K562 (cell line): ENCODE results near the gene CELSR1. TPM values are rescaled to one million over a fixed set of nuclear protein-coding genes. Genes with fewer than 3 reads are reported as not detected.

Source experiments
- ATAC-seq: fragments of 200-7000 bp; cut with Tn5 transposase; 3 replicates; pipeline ENCODE4 v1.9.1; 2020; ENCODE audit warnings: moderate library complexity
- BruUV-seq: library from RNA; stranded (reverse); fragments of 400-500 nt; replicated peaks from 2 replicates; lab custom pipeline; 2021; lab: Mats Ljungman, UMichigan
- CTCF ChIA-PET: fragments of 300-600 bp; formaldehyde crosslinking; extraction: SDS; loops from one replicate; lab custom pipeline; 2021; ENCODE audit warnings: low intra/inter-chr PET ratio; lab: Yijun Ruan, JAX
- POLR2A ChIA-PET: fragments of 300-600, 350-650 bp; sonication (Branson Sonifier 250); formaldehyde crosslinking; extraction: SDS; loops from one replicate; lab custom pipeline; 2021; ENCODE audit warnings: antibody characterized with exemption, inconsistent platforms; lab: Yijun Ruan, JAX
- DNase-seq, 4 experiments: peaks; one replicate each; pipeline versions ENCODE4 v3.0.0 to v3.0.0-alpha.2; 2011 to 2018; ENCODE audit warnings: low spot score in 3 of 4, mixed read lengths in 3 of 4; ENCODE audit errors: extremely low read depth in 1 of 4
- FAIRE-seq: peaks from 2 replicates; lab custom pipeline; 2011; peaks lifted over from hg19 to GRCh38; lab: Jason Lieb, UNC
- H2AFZ ChIP-seq: 2 replicates; pipeline ENCODE4 v1.6.0; 2011; ENCODE audit warnings: low read depth, low read length, control low read depth, inconsistent platforms
- H3K27ac ChIP-seq: fragments of 200-600 bp; 3 replicates; pipeline ENCODE4 v1.8.0; 2011; ENCODE audit warnings: low read depth, mild to moderate bottlenecking, control low read depth, inconsistent platforms, low read length, moderate library complexity, mixed read lengths; ENCODE audit errors: extremely low read depth
- H3K27me3 ChIP-seq, 2 experiments: fragments of 300-600 bp in 1 of 2; 2 replicates in 1 of 2; 3 replicates in 1 of 2; pipeline versions ENCODE4 v1.6.0 to v1.8.0; 2011; ENCODE audit warnings: inconsistent platforms in 2 of 2, low read length in 2 of 2, mild to moderate bottlenecking in 1 of 2, mixed read lengths in 1 of 2, moderate library complexity in 1 of 2; ENCODE audit not compliant: control insufficient read depth in 2 of 2, insufficient read depth in 2 of 2
- H3K36me3 ChIP-seq: fragments of 300-600 bp; 3 replicates; pipeline ENCODE4 v1.8.0; 2011; ENCODE audit warnings: mild to moderate bottlenecking, low read length, inconsistent platforms; ENCODE audit not compliant: control insufficient read depth, insufficient read depth
- H3K4me1 ChIP-seq, 2 experiments: fragments of 200-600 bp in 1 of 2; replicated peaks in 1 of 2; 2 replicates in 1 of 2; 3 replicates in 1 of 2; pipeline versions ENCODE4 v1.5.1 to v1.8.0; 2011; ENCODE audit warnings: inconsistent platforms in 2 of 2, low read length in 2 of 2, mild to moderate bottlenecking in 1 of 2, mixed read lengths in 1 of 2, moderate library complexity in 1 of 2; ENCODE audit not compliant: control insufficient read depth in 2 of 2, insufficient read depth in 2 of 2
- H3K4me2 ChIP-seq: 2 replicates; pipeline ENCODE4 v1.6.1; 2011; ENCODE audit warnings: low read length, control low read depth, inconsistent platforms, mixed read lengths; ENCODE audit not compliant: insufficient read depth
- H3K4me3 ChIP-seq: fragments of 200-600 bp; sonication (generic), shearing (Covaris generic); 2 replicates; pipeline ENCODE4 v1.5.1; 2016; ENCODE audit warnings: control low read depth, inconsistent platforms
- H3K79me2 ChIP-seq: fragments of 200-600 bp; 3 replicates; pipeline ENCODE4 v1.8.0; 2011; ENCODE audit warnings: low read length, inconsistent platforms; ENCODE audit not compliant: control insufficient read depth, insufficient read depth
- H3K9ac ChIP-seq, 2 experiments: 2 replicates each; pipeline versions ENCODE4 v1.6.0 to v1.6.1; 2011; ENCODE audit warnings: low read depth in 2 of 2, low read length in 2 of 2, control low read depth in 1 of 2, inconsistent platforms in 1 of 2, mild to moderate bottlenecking in 1 of 2, mixed read lengths in 1 of 2; ENCODE audit not compliant: insufficient read depth in 1 of 2
- H3K9me1 ChIP-seq: one replicate; pipeline ENCODE4 v1.6.0; 2011; ENCODE audit warnings: inconsistent platforms, mild to moderate bottlenecking, low read length, moderate library complexity; ENCODE audit not compliant: control insufficient read depth, insufficient read depth
- H3K9me3 ChIP-seq: replicated peaks from 2 replicates; pipeline ENCODE4 v1.5.1; 2011; ENCODE audit warnings: low read depth, low read length, inconsistent platforms; ENCODE audit not compliant: control insufficient read depth, insufficient read depth
- H4K20me1 ChIP-seq: replicated peaks from 2 replicates; pipeline ENCODE4 v1.6.1; 2011; ENCODE audit warnings: low read length, inconsistent platforms, mixed read lengths; ENCODE audit not compliant: control insufficient read depth, insufficient read depth
- BRCA1 ChIP-seq, 2 experiments: fragments of 450-650 bp in 1 of 2; sonication (generic) in 1 of 2; formaldehyde crosslinking in 1 of 2; IDR thresholded peaks; 2 replicates each; pipeline versions ENCODE4 v1.5.0 to v1.6.1; 2017 to 2020; ENCODE audit warnings: mild to moderate bottlenecking in 1 of 2, missing genetic modification reagents in 1 of 2
- E2F8 ChIP-seq: fragments of 450-650 bp; IDR thresholded peaks from 2 replicates; pipeline ENCODE4 v1.7.1; 2018; ENCODE audit warnings: mild to moderate bottlenecking, low read depth; ENCODE audit not compliant: partially characterized antibody
- FUS ChIP-seq: fragments of 200-400 bp; formaldehyde crosslinking; optimal IDR thresholded peaks from 2 replicates; pipeline ENCODE3; 2017; ENCODE audit warnings: low read depth, low read length
- HMG20A ChIP-seq: fragments of 450-650 bp; formaldehyde crosslinking; conservative IDR thresholded peaks from 2 replicates; pipeline ENCODE4 v1.4.0; 2020; ENCODE audit warnings: mild to moderate bottlenecking, mixed read lengths
- MEF2D ChIP-seq: conservative IDR thresholded peaks from 2 replicates; pipeline ENCODE4 v1.6.1; 2016; ENCODE audit warnings: low read depth, missing genetic modification characterization, missing compliant biosample characterization
- OTX1 ChIP-seq: fragments of 450-650 bp; formaldehyde crosslinking; IDR thresholded peaks from 2 replicates; pipeline ENCODE4 v1.4.0; 2022; ENCODE audit warnings: mild to moderate bottlenecking
- PRMT5 ChIP-seq: sonication (generic); formaldehyde crosslinking; IDR thresholded peaks from 2 replicates; pipeline ENCODE4 v1.5.0; 2020; ENCODE audit warnings: missing genetic modification reagents
- ZNF318 ChIP-seq, 2 experiments: fragments of 450-650 bp; IDR thresholded peaks; 2 replicates each; pipeline ENCODE4 v1.6.1; 2016; ENCODE audit warnings: mild to moderate bottlenecking in 2 of 2, borderline replicate concordance in 1 of 2, low read depth in 1 of 2, moderate library complexity in 1 of 2
- ZNF444 ChIP-seq: fragments of 250-450 bp; sonication (Bioruptor Pico); IDR thresholded peaks from 2 replicates; pipeline ENCODE4 v1.4.0; 2020; ENCODE audit warnings: mild to moderate bottlenecking, moderate library complexity
- WGBS: fragments of 100-300 bp; shearing (Covaris generic); methylation state at CpG from one replicate; pipeline ENCODE4 v1.1.6; 2016; ENCODE audit warnings: low coverage, mixed read lengths; ENCODE audit not compliant: insufficient coverage; ENCODE audit errors: missing lambda C conversion rate; 5-methylcytosine and 5-hydroxymethylcytosine counted together
- in situ Hi-C: fragments of 300-500 bp; cut with MboI; formaldehyde crosslinking; loops from 4 replicates; pipeline ENCODE4 v1.15.0; 2018; ENCODE audit warnings: inconsistent platforms, mixed read lengths
- intact Hi-C: fragments of 100-400 bp; cut with micrococcal nuclease; formaldehyde crosslinking; loops from 2 replicates; pipeline ENCODE4 v1.14.2; 2022
- polyA plus RNA-seq, 8 experiments: library from polyadenylated mRNA; depleted of rRNA in 4 of 8; stranded (reverse) in 5 of 8; unstranded in 3 of 8; fragments of >200 nt; fragmentation: Nextera tagmentation in 2 of 8; fragmentation: Illumina TruSeq in 1 of 8; extraction: Ambion mirVana in 2 of 8; extraction: Trizol in 1 of 8; gene quantifications; 2 replicates each; pipeline versions ENCODE4 v1.2.1 to v1.2.3, GENCODE V29; 2011 to 2014; ENCODE audit warnings: inconsistent platforms in 1 of 8, missing spikeins in 1 of 8
- total RNA-seq, 7 experiments: library from RNA; depleted of rRNA in 6 of 7; stranded (reverse); fragments of >200 nt in 6 of 7; fragmentation: Illumina TruSeq in 2 of 7; extraction: Trizol in 2 of 7; gene quantifications; 2 replicates each; pipeline versions ENCODE4 v1.2.1 to v1.2.3, GENCODE V29; 2011 to 2021; ENCODE audit warnings: low replicate concordance in 1 of 7

The CELSR1 gene
- total and polyA plus RNA-seq, 9 of the 15 experiments (the other 6 are each of a cell fraction or from before 2014, with no cell fraction given), result under 0.01 to 0.09 TPM; not detected in 7

- DNase-seq (peak in 1 of 4 experiments; percentile 13), FAIRE-seq (no peak), ATAC-seq (no peak)
- Histone ChIP-seq H3K4me1 (peaks cover 0 to 22% of the 10 kb centered on the region in 2 experiments; a peak in 2 of 5 replicates), H4K20me1 (peaks cover 12% of the 10 kb centered on the region; the same call in 1 of the 2 replicates), H3K9me3 (no peaks in the 10 kb centered on the region), H3K9ac (no peak overlapping the region), H3K79me2 (no peaks in the 10 kb centered on the region), H3K4me2 (no peak overlapping the region), H2AFZ (no peak overlapping the region), H3K27ac (no peak overlapping the region), H3K36me3 (no peaks in the 10 kb centered on the region), H3K9me1 (no peaks in the 10 kb centered on the region), H3K27me3 (peaks cover 23 to 86% of the 10 kb centered on the region in 2 experiments; a peak in 4 of 5 replicates), H3K4me3 (no peak overlapping the region)
- intact Hi-C loops (no loop called here), in situ Hi-C loops (no loop called here)
- 3% methylated on average over 26 of the region's 41 CpGs for WGBS
- ChIA-PET CTCF (no interaction called here), POLR2A (interaction anchor here (0.6 to 1.1 kb wide), 3 partner anchors 10 to 174 kb away, joined by 3 read pairs; no protein-coding TSS in a partner anchor)
- BruUV-seq, result no TSS peak
- TF ChIP-seq FUS, result no peak
- TF ChIP-seq HMG20A (CRISPR knock-in tag), result no peak
- no peak for TF ChIP-seq BRCA1 (IDR thresholded peaks at IDR 0.05)
- no peak for TF ChIP-seq BRCA1 (CRISPR knock-in tag; IDR thresholded peaks at IDR 0.05)
- TF ChIP-seq ZNF444 (CRISPR knock-in tag), result no peak
- TF ChIP-seq ZNF318 (IDR thresholded peaks at IDR 0.05; ENCODE audit: borderline replicate concordance in 1 of 2, low read depth in 1 of 2), result no peak
- no peak for TF ChIP-seq MEF2D (tag)
- no peak for TF ChIP-seq PRMT5 (CRISPR knock-in tag)
- TF ChIP-seq OTX1 (CRISPR knock-in tag), result no peak
- TF ChIP-seq E2F8, result no peak
Observed at GRCh38 chr22:46408568-46409506, 128.6 kb downstream of the CELSR1 start.
